Measurements from ENCODE around the gene NPFF.

DNA sequence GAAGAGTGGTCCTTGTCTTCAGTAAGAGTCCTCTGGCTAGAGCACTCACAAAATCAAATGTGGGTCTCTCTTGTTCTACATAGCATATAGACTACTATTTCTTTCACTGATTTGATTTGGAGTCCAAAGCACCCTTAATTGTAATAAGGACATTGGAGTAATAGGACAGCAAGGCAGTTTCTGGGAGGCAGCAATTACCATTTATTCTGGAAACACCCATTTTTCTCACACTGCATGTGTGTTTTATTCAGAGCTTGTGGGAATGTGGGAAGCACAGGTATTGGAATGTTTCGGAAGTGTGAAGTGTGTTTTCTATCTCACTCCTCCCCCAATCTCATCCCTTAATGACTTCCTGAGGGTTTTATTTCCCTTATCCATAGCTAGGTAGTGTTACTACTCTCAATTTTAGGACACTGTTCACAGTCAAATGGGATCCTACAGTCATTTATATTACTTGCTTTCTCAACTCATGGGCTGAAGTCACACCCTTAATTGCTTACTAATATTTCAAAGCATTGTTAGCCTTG is 35.2 kb downstream of the NPFF start:
- TF ChIP-seq POLR2AphosphoS5 (IDR thresholded peaks at IDR 0.05; ENCODE audit: insufficient read depth, low read depth, low read length) = no peak
- TF ChIP-seq EZH2 (IDR thresholded peaks at IDR 0.05; ENCODE audit: borderline replicate concordance, low read depth, low read length, severe bottlenecking) = no peak
- TF ChIP-seq CTCF (IDR thresholded peaks at IDR 0.05; ENCODE audit: extremely low read depth in 1 of 2, insufficient read depth in 1 of 2, low read depth in 1 of 2, low read length in 2 of 2) = no peak
- TF ChIP-seq POLR2A (IDR thresholded peaks at IDR 0.05; ENCODE audit: low read depth, low read length) = no peak
- no peak for TF ChIP-seq MAX (IDR thresholded peaks at IDR 0.05; ENCODE audit: insufficient read depth, insufficient read length)
- no peak for TF ChIP-seq JUN (IDR thresholded peaks at IDR 0.05; ENCODE audit: borderline replicate concordance, insufficient read depth, insufficient read length, low read depth)
- TF ChIP-seq MYC (IDR thresholded peaks at IDR 0.05; ENCODE audit: low read depth, low read length) = no peak

All from endothelial cell of umbilical vein (primary cell).